Coronary artery (tissue), 2 donors: ENCODE results near the gene SUSD2.

Experiments
- DNase-seq: peaks from one replicate; pipeline ENCODE4 v3.0.0-alpha.2; 2017; ENCODE audit warnings: low spot score
- H3K27ac ChIP-seq, 2 donors: fragments of 200-600 bp; sonication (generic); one replicate each; pipeline ENCODE4 v1.5.1; 2016 to 2019
- H3K4me3 ChIP-seq: fragments of 200-600 bp; sonication (generic); 2 replicates; pipeline ENCODE4 v1.5.1; 2016; ENCODE audit warnings: mild to moderate bottlenecking, moderate library complexity
- CTCF ChIP-seq: fragments of 200-600 bp; sonication (generic); IDR thresholded peaks from one replicate; pipeline ENCODE4 v1.5.1; 2019; ENCODE audit warnings: antibody characterized with exemption

Gene SUSD2

GRCh38 chr22:24140357-24140756, 40.9 kb upstream of the SUSD2 start:
- H3K27ac ChIP-seq = peak overlapping the region; percentile 47 to 94
- no peak overlapping the region for H3K4me3 ChIP-seq
- DNase-seq = no peak
- no peak for TF ChIP-seq CTCF

- no peak for DNase-seq
- TF ChIP-seq CTCF = no peak
- Histone ChIP-seq H3K27ac (peak overlapping the region; percentile 34 to 94), H3K4me3 (no peak overlapping the region)
These were observed 39.7 kb upstream of the SUSD2 start for GRCh38 chr22:24141586-24141985.

GRCh38 chr22:24142241-24142640, 39.0 kb upstream of the SUSD2 start:
- peak overlapping the region; percentile 34 to 94 for H3K27ac ChIP-seq
- no peak for TF ChIP-seq CTCF
- DNase-seq = no peak
- no peak overlapping the region for H3K4me3 ChIP-seq

- peak overlapping the region; percentile 34 to 94 for H3K27ac ChIP-seq
- TF ChIP-seq CTCF = no peak
- DNase-seq = no peak
These were observed 38.5 kb upstream of the SUSD2 start for GRCh38 chr22:24142831-24143230.

DNA sequence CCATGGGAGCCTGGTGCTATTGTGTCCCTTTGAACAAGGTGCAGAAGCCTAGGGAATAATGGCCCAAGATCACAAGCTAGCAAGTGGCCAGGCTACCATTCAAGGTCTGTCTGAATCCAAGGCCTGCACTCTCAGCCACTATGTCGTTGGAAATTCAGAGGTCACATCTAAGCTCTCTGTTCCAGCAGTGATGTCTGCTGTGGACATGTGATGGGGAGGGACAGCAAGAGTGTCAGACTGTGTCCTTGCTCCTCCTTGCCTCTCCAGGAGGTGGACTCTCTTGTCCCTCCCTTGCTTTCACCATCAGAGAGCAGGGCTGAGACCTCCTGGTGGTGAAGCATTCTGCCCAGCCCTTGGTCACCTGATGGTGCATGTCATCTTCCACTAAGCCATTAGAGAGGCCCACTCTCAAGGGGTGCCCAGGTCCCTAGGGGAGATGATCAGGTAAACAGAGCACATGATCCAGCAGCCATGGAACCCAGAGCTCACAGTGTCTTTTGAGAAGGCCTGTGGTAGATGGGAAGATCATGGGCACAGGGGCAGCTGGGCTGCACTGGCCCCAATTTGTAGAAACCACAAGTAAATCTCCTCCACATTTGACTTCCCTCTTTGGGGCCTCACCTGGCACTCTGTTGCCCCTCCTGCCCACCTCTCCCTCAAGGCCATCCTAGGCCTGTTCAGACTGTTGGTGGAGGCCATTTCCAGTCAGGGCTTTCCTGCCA, 37.1 kb upstream of the SUSD2 start:
- TF ChIP-seq CTCF = no peak
- Histone ChIP-seq H3K4me3 (no peak overlapping the region), H3K27ac (peak overlapping the region; percentile 23 to 94)
- DNase-seq = no peak

More at GRCh38 chr22:24142831-24143230, 38.5 kb upstream of the SUSD2 start:
- no peak overlapping the region for H3K4me3 ChIP-seq

GRCh38 chr22:24144778-24145085, 36.6 kb upstream of the SUSD2 start:
- DNase-seq = no peak
- H3K27ac ChIP-seq = peak overlapping the region; percentile 23 to 94
- no peak for TF ChIP-seq CTCF
- H3K4me3 ChIP-seq = no peak overlapping the region

DNA sequence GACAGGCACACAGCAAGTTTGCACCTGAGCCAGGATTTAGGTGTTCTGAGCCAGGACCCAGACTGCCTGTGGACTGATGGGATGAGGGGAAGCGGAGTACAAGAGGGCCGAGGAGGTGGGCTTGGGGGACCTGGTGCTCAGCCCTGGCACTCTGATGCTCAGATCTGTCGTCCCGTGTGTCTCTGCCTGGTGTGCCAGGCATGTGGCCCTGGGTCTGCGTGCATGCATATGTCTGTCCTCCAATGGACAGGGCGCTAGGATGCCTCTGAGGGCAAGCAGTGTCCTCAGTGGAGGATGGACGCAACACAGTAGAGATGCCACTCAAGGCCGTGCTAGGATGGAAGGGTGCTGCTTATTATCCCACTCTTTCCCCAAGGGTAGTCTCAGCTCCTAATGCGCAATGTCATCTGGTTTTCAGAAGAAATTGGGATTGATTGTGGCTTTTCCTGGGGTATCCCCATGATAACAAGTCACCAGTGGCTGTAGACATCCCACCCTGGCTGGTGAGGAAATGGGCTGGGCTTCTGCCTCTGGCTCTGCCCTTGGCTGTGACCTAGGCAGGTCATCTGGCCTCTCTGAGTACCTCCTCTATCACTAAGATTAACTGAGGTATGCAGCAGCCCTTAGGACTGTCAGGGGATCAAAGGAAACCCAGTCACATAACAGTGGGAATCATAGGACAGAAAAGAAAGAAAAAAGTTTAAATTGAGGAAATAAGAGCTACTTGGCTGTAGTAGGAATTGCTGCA, 35.7 kb upstream of the SUSD2 start:
- Histone ChIP-seq H3K4me3 (peak overlapping the region; percentile 10), H3K27ac (peak overlapping the region; percentile 46 to 94)
- no peak for DNase-seq
- TF ChIP-seq CTCF = no peak
